NCI-H146 treated with DMSO at 0.1 percent for 48 hours (cell line): ENCODE measurements around the gene YLPM1.

Experiments
- DNase-seq: peaks from one replicate; lab custom pipeline; 2025; ENCODE audit not compliant: unreplicated experiment; lab: John Stamatoyannopoulos, UW

Gene YLPM1

DNA sequence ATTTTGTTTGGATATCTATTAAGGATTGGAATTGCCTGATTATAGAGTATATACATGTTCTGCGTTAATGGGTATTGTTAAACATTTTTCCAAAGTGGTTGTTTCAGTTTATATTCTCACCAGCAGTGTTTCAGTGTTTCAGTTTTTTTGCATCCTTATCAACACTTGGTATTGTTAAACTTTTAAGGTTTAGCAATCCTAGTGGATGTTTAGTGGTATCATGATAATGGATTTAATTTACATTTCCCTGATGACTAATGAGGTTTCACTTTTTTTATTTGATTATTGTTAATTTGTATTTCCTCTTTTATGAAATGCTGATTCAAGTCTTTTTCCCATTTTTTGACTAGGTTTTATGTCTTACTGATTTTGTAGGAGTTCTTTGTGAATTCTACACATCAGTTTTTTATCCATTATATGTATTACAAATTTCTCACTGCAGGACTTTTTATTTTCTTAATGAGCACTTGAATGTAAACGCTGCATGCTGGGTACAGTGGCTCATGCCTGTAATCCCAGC is 23.7 kb downstream of the YLPM1 start:
- no peak for DNase-seq

GRCh38 chr14:74792249-74793039 is 29.3 kb downstream of the YLPM1 start:
- DNase-seq: no peak

GRCh38 chr14:74793506-74794155 is 30.5 kb downstream of the YLPM1 start:
- no peak for DNase-seq

GRCh38 chr14:74794947-74795346 is 31.8 kb downstream of the YLPM1 start:
- DNase-seq: no peak

DNA sequence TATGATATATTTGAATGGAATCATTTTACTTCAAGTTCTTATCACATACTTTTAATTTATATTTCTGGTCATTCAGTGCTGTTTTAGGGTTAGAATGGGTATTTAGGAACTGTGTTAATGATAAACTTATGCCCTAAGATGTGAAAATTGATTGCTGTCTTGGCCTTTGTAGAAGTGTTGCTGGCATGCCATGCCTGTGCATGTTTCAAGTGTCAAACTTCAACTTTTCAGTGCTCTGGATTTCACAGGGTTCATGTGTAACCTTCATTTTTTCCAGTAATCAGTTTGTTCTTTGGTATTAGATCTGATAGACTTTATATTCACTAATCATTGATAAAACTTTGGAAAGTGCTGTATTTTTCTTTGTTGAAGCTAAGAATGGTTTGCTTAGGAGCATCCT is 36.6 kb downstream of the YLPM1 start:
- DNase-seq: no peak

DNA sequence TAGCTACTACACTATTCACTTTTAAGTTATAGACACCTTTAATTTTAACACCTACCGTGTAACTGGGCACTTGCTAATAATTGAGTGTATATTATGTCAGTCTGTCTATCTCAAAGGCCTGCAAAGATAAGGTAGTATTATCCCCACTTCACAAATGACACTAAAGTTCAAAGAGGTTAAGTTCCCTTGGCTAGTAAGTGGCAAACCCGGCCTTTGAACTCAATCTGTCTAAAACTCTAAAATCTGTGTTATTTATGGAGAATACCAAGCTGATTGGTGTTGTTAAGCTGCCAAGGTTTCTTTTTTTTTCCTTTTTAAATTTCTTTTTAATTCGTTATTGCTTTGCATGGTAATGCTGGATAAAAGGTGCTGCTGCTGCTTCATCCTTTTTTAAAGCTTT is 37.7 kb downstream of the YLPM1 start:
- DNase-seq: no peak

DNA sequence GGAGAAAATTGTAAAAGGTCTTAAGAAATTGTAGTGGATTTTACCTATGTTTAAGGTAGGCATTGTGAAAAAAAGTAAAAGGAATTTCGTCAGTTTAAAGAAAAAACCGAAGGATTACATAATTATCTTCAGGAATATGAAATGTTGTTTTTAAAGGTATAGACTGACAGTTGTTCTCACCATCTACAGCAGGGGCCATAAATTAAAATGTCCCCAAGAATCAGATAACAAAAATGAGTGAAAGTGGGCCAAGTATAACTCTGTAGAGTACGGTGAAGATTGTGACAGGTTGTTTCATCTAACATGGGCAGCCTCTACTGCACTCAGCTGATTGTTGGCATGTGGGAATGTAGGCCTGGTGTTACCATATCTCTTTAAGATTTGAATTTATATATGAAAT is 38.3 kb downstream of the YLPM1 start:
- DNase-seq: no peak

- no peak for DNase-seq
Observed at GRCh38 chr14:74804219-74804825, 41.2 kb downstream of the YLPM1 start.

- DNase-seq: no peak
Observed at GRCh38 chr14:74807853-74808545, 44.9 kb downstream of the YLPM1 start.

GRCh38 chr14:74816124-74816523 is 53.0 kb downstream of the YLPM1 start:
- DNase-seq: no peak

GRCh38 chr14:74820288-74820687 is 57.2 kb downstream of the YLPM1 start:
- no peak for DNase-seq

- DNase-seq: no peak
Observed at GRCh38 chr14:74821267-74821915, 58.3 kb downstream of the YLPM1 start.

DNA sequence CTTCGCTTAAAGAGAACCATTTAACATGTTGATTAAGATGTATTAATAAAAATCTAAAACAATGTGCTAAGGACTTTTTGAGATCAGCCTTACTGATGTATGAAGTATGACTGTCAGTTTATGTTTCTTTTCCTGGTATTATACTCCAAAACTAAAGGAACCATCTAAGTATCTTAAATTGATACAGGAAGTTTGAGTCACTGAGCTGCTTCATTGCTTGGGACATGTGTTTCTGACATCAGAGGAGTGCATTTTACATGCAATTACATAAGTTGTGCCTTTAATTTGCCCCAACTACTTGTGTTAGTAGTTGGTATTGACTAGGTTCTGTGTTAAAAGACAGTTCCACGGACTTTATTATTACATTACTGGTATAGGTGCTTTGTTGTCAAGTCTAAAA is 61.9 kb downstream of the YLPM1 start:
- no peak for DNase-seq

DNA sequence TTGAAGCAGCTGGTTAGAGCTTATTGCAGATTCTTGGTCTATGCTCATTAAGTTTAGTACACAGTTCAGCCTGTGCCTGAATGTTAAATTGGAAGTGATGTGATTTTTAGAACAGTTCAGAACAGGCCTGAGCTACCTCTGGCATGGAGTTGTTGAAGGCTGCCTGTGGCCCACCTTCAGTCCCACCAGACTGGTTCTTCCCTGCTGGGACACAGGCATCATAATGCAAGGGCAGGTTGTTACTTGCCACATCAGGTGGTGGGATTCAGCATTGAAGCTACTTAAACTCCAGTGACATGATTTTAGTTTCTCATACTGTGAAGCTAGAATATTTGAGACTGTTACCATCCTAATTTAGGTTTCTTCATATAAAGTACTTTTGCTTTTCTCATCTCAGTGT is 63.5 kb downstream of the YLPM1 start:
- no peak for DNase-seq

DNA sequence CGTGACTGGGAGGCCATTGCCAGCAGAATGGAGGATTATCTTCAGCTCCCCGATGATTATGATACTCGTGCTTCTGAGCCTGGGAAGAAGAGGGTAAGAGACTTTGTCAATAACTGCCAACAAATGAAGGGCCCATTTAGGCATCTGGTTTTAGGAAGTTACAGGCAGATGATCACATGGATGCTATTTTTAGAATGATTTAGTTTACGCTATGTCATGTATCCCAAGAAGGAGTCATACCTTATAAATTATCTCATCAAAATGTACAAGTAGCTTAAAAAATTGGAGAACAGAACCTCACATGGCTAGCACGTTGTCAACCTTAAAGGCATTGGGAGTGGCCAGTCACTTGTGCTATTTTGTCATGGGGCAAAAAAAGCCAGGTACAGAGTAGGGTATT is 66.1 kb downstream of the YLPM1 start:
- DNase-seq: no peak

DNA sequence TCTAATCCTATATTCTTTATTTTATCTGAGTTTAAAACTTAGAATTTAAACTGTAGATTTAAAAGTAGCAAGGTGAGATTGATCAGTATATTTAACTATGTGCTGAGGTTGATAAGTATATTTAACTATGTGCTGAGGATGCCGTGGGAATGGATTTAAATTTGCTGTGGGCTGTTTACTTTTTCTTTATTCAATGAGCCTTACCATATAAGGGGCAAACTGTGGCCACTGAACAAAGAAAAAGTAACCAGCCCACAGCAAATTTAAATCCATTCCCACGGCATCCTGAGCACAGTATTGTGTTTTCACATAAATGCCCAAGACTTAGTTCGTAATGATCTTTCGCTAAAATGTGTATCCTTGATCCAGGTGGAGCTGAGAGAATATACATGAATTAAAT is 69.7 kb downstream of the YLPM1 start:
- no peak for DNase-seq

DNA sequence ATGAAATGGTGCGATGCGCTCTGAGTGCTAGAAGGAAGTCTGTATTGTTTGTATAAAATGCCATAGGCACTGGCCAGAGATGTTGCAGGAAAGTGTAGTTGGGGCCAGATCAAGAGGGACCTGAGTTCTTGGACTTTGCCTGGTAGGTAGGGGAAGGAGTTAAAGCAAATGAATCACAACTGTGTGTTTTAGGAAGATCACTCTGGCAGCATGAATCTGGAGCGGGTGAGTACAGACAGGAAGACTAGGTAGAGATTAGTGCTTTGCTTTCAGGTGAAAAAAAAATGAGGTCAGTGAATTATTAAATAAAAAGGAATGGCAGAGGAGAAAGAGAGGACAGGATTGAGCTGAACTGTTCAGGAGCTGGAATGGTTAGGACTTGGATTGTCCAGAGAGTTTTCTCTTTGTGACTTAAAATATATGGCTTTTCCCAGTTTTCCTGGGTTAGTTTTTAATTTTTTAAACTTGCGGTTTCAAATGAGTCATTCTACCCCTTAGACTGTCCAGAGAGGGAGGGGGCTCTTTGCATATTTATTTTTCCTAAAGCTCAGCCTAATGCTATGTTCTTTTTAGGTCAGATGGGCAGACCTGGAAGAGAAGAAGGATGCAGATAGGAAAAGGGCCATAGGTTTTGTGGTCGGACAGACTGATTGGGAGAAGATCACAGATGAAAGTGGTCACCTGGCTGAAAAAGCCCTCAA is 71.7 kb downstream of the YLPM1 start:
- DNase-seq: no peak

GRCh38 chr14:74835645-74836250 is 72.6 kb downstream of the YLPM1 start:
- no peak for DNase-seq

DNA sequence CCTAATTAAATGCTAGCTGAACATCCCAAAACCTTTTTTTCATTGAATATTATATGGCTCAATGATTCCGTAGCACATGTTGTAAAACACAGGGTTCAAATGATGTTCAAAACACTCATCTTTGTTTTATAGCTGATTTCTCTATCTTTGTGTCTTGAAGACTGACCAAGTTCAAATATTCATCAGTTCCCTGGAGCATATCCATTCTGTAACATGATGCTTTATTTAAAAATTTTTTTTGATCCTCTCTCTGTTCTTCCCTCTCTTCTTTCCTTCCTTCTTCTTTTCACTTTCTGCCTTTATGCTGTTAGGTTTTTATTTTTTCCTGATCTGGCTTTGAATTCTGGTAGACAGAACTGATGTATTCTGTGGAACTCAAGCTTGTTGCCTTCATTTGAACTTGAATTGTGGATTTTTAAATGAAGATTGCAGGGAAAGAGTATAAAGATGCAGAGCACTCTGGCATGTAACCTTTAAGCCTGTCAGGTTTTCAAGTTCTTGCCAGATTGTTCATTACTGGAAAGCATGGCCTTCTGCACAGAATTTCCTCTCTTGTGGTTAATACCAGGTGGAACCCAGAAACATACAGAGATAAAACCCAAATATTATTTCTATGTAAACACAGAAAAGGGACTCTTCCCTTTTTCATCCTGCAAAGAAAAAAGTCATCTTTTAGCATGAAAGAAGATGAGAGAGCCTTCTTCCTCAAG is 73.3 kb downstream of the YLPM1 start:
- DNase-seq: no peak
